ENCODE measurements around the gene OR1K1.
A peak's percentile ranks its signal among the peaks of the same experiment; 100 is the strongest.
"Not testable (repeated sequence)": the region's sequence is repeated elsewhere in the genome, so short reads cannot be mapped to it uniquely, and the experiment has no call there.

The OR1K1 gene

GRCh38 chr9:122815544-122815943 lies 15.6 kb downstream of the OR1K1 start:
- DNase-seq, result no peak

DNA sequence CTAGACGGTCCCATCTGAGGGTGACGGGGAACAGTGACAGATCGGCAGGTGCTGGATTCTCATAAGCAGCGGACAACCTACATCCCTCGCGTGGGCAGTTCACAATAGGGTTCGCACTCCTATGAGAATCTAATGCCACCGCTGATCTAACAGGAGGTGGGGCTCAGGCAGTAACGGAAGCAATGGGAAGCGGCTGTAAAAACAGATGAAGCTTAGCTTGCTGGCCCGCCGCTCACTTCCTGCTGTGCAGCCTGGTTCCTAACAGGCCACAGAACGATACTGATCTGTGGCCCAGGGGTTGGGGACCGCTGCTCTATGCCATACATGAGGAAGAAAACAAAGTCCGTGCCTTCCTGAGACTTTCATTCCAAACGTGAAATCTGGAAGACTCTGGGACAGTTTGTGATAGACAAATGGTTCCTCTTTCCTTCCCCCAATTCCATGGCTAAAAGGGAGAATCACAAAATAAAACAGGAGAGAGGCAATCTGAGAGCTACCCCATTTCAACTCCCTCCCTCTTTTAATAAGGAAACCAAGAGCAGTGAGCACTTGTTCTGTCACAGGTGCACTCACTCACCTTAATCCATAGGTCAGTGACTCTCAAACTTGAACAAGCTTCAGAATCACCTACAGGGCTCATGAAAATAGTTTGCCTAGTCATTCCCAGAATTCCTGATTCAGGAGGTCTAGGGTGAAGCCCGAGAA lies 16.4 kb downstream of the OR1K1 start:
- no peak for DNase-seq

- DNase-seq, result no peak
Observed at GRCh38 chr9:122819326-122819725, 19.4 kb downstream of the OR1K1 start.

- DNase-seq, result no peak
Observed at GRCh38 chr9:122819791-122820489, 20.0 kb downstream of the OR1K1 start.

DNA sequence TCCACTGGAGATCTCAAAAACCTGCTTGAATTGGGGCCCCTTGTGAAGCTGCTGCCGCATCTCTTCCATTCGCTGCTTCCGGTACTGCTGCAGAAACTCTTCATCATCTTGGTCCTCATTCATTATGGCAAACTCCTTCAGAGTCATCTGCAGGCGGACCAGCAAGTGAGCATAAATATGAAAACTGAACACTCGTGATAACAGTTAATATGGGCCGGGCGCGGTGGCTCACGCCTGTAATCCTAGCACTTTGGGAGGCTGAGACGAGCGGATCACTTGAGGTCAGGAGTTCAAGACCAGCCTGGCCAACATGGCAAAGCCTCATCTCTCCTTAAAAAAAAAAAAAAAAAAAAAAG lies 20.5 kb downstream of the OR1K1 start:
- no peak for DNase-seq

- peak; percentile 89 to 93 for DNase-seq
Observed at GRCh38 chr9:122821278-122821943, 21.5 kb downstream of the OR1K1 start.

DNA sequence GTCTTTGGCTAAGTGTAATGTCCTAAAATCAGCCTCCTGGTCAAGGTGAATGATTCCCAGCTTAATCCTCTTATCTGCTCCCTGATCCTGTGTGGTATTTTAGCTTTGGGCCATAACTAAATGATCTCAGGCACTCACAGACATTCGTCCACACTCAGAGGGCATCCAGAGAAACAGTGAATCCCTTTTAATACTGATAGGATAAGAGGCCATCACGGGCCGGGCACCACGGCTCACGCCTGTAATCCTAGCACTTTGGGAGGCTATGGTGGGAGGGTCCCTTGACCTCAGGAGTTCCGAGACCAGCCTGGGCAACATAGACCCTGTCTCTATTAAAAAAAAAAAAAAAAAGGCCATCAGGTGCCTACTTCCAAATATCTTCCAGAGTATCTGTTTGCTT lies 22.1 kb downstream of the OR1K1 start:
- no peak for DNase-seq

DNA sequence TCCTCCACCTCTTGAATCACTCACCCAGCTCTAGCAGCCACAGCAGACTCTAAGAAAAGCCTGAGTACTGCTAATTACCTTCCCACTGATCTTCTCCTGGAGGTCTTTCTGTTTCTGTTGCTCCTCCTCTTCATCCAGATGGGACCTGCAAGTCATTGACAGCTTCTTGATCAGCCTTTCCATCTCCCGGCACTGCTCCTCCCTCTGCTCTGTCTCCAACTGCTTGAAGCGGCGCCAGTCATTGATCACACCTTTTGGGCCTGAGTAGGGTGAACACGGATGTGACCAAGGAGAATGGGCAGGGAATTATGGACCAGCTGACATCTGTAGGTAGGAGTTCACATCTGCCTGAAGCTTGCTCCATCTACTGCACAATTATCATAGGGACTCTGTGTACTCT lies 23.0 kb downstream of the OR1K1 start:
- DNase-seq, result no peak

GRCh38 chr9:122827761-122828093 lies 27.8 kb downstream of the OR1K1 start:
- no peak for DNase-seq

GRCh38 chr9:122828965-122829284 lies 29.0 kb downstream of the OR1K1 start:
- not testable (repeated sequence) for DNase-seq

GRCh38 chr9:122832194-122832593 lies 32.3 kb downstream of the OR1K1 start:
- no peak for DNase-seq

DNA sequence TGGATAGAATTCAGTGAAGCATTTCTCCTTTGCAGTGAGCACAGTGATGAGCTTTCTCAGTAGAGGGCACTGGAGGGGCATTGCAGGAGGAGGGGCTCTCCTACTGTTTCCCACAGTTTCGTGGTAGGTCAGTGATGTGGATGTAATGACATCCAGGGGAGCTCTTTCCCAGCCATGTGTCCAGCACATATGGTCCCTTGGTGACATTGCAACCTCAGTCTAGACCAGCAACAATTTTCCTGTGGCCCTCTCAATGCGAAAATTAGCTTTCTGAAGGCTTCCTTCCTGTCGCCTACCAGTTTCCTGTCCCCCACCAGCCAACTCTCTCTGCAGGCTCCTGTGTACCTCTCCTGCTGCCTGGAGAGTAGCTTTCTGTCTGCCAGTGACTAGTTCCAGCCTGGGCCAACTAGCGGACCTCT lies 35.4 kb downstream of the OR1K1 start:
- no peak for DNase-seq

GRCh38 chr9:122837266-122837850 lies 37.4 kb downstream of the OR1K1 start:
- no peak for DNase-seq

GRCh38 chr9:122838441-122838840 lies 38.5 kb downstream of the OR1K1 start:
- not testable (repeated sequence) for DNase-seq

DNA sequence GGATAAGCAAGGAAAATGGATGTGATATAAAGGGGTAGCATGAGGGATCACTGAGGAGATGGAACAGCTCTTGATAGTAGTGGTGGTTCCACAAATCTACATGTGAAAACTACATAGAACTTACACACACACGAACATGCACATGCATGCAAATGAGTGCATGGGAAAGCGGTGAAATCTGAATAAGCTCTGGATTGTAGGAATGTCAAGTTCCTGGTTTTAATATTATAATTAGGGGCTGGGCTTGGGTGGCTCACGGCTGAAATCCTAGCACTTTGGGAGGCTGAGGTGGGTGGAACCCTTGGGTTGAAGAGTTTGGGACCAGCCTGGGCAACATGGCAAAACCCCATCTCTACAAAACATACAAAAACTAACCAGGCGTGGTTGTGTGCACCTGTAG lies 41.6 kb downstream of the OR1K1 start:
- DNase-seq, result no peak

GRCh38 chr9:122844137-122844536 lies 44.2 kb downstream of the OR1K1 start:
- DNase-seq, result no peak

DNA sequence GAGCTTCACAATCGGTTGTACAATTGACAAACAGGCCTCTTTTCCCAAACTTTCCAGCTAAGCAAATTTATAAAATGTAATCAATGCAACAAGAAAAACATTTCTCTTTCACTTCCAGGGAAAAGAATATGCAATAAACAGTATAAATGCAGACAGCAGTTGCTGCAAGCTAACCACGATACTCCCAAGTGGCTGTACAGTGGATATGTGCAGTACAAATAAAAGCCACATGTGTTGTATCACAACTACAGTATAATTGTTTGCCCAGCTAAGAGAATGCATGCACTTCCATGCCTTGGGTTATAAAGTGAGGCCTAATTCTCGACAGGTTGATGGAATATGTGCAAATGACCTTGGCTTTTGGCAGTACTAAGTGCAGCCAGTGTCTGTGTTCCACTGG lies 45.2 kb downstream of the OR1K1 start:
- no peak for DNase-seq

- DNase-seq, result no peak
Observed at GRCh38 chr9:122846371-122846940, 46.5 kb downstream of the OR1K1 start.

GRCh38 chr9:122848256-122848943 lies 48.5 kb downstream of the OR1K1 start:
- DNase-seq, result no peak

Measured in AML-193 (cell line).